ENCODE results near the gene NHLRC3. TPM values are rescaled to one million over a fixed set of nuclear protein-coding genes. Genes with fewer than 3 reads are reported as not detected.
"Not testable (repeated sequence)": the region's sequence is repeated elsewhere in the genome, so short reads cannot be mapped to it uniquely, and the experiment has no call there.

NHLRC3 gene
- total RNA-seq, 2 experiments from 2014 or later: 28.6 to 35.4 TPM

GRCh38 chr13:38993381-38993780 lies 44.9 kb upstream of the NHLRC3 start:
- H3K36me3 ChIP-seq (ENCODE audit: insufficient read depth, low read length): no peaks in the 10 kb centered on the region

DNA sequence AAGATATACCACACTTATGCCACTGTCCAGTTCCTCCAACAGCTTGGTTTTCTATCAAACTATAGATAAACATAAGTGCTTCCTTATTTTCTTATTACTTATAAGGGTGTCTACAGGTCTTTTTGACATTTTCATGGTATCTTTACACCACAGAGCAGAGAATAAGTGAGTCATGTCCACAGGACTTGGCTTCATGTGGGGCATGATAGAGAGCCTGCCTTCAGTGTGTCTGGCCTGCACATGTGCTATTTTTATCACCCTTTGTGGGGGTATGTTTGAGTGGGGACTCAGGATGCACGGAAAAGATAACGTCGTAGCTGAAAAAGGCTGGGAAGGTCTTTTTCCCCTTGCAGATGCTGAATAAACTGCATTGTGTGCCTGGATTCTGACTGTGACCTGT lies 39.5 kb upstream of the NHLRC3 start:
- intact Hi-C loops (cut with micrococcal nuclease; ENCODE audit: unreplicated experiment): no loop called here
- ChIA-PET CTCF (ENCODE audit: unreplicated experiment) (no interaction called here), POLR2A (interaction anchor here (1.0 to 1.2 kb wide), 2 partner anchors 12 to 386 kb away, joined by 3 read pairs; no protein-coding TSS in a partner anchor)
- no peaks in the 10 kb centered on the region for H4K20me1 ChIP-seq (ENCODE audit: insufficient read depth, low read length)
- no peak overlapping the region for H3K4me2 ChIP-seq (ENCODE audit: low read length)
- H3K36me3 ChIP-seq (ENCODE audit: insufficient read depth, low read length): no peaks in the 10 kb centered on the region
- no peak overlapping the region for H2AFZ ChIP-seq (ENCODE audit: low read length)
- BruUV-seq (replicated peaks): no TSS peak
- no peaks in the 10 kb centered on the region for H3K4me1 ChIP-seq (ENCODE audit: insufficient read depth, low read length, poor library complexity, severe bottlenecking)
- H3K79me2 ChIP-seq (ENCODE audit: insufficient read depth, low read depth, low read length): no peaks in the 10 kb centered on the region
- no peak for TF ChIP-seq EZH2phosphoT487 (IDR thresholded peaks at IDR 0.05; ENCODE audit: borderline replicate concordance, low read depth, low read length)
- TF ChIP-seq, protein P1, sequence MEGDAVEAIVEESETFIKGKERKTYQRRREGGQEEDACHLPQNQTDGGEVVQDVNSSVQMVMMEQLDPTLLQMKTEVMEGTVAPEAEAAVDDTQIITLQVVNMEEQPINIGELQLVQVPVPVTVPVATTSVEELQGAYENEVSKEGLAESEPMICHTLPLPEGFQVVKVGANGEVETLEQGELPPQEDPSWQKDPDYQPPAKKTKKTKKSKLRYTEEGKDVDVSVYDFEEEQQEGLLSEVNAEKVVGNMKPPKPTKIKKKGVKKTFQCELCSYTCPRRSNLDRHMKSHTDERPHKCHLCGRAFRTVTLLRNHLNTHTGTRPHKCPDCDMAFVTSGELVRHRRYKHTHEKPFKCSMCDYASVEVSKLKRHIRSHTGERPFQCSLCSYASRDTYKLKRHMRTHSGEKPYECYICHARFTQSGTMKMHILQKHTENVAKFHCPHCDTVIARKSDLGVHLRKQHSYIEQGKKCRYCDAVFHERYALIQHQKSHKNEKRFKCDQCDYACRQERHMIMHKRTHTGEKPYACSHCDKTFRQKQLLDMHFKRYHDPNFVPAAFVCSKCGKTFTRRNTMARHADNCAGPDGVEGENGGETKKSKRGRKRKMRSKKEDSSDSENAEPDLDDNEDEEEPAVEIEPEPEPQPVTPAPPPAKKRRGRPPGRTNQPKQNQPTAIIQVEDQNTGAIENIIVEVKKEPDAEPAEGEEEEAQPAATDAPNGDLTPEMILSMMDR (conservative IDR thresholded peaks at IDR 0.05; ENCODE audit: low read length): no peak
- H3K4me3 ChIP-seq (ENCODE audit: low read depth, low read length, poor library complexity, severe bottlenecking): no peak overlapping the region
- no peak for DNase-seq (ENCODE audit: low spot score)
- no peaks in the 10 kb centered on the region for H3K9me2 ChIP-seq (ENCODE audit: insufficient read depth, low read length)
- no peak overlapping the region for H3K27ac ChIP-seq (ENCODE audit: low read depth, low read length, poor library complexity, severe bottlenecking)
- no peaks in the 10 kb centered on the region for H3K9me3 ChIP-seq (ENCODE audit: low read length)

More at GRCh38 chr13:38993381-38993780, 44.9 kb upstream of the NHLRC3 start:
- Histone ChIP-seq H3K4me2 (ENCODE audit: low read length) (no peak overlapping the region), H3K4me1 (ENCODE audit: insufficient read depth, low read length, poor library complexity, severe bottlenecking) (no peaks in the 10 kb centered on the region), H3K79me2 (ENCODE audit: insufficient read depth, low read depth, low read length) (no peaks in the 10 kb centered on the region), H3K4me3 (ENCODE audit: low read depth, low read length, poor library complexity, severe bottlenecking) (no peak overlapping the region), H3K9me2 (ENCODE audit: insufficient read depth, low read length) (no peaks in the 10 kb centered on the region), H4K20me1 (ENCODE audit: insufficient read depth, low read length) (no peaks in the 10 kb centered on the region), H3K9me3 (ENCODE audit: low read length) (no peaks in the 10 kb centered on the region), H3K27ac (ENCODE audit: low read depth, low read length, poor library complexity, severe bottlenecking) (no peak overlapping the region), H2AFZ (ENCODE audit: low read length) (no peak overlapping the region)
- no peak for TF ChIP-seq EZH2phosphoT487 (IDR thresholded peaks at IDR 0.05; ENCODE audit: borderline replicate concordance, low read depth, low read length)
- TF ChIP-seq, protein P1 (conservative IDR thresholded peaks at IDR 0.05; ENCODE audit: low read length): no peak
- intact Hi-C loops (cut with micrococcal nuclease; ENCODE audit: unreplicated experiment): no loop called here
- no TSS peak for BruUV-seq (replicated peaks)
- no peak for DNase-seq (ENCODE audit: low spot score)
- ChIA-PET CTCF (ENCODE audit: unreplicated experiment) (no interaction called here), POLR2A (no interaction called here)

- H3K9me3 ChIP-seq (ENCODE audit: low read length); DNase-seq (ENCODE audit: low spot score); H2AFZ ChIP-seq (ENCODE audit: low read length); POLR2A ChIA-PET; H3K4me2 ChIP-seq (ENCODE audit: low read length); H3K27ac ChIP-seq (ENCODE audit: low read depth, low read length, poor library complexity, severe bottlenecking); BruUV-seq (replicated peaks); intact Hi-C loops (cut with micrococcal nuclease; ENCODE audit: unreplicated experiment); CTCF ChIA-PET (ENCODE audit: unreplicated experiment); H3K4me3 ChIP-seq (ENCODE audit: low read depth, low read length, poor library complexity, severe bottlenecking); H3K4me1 ChIP-seq (ENCODE audit: insufficient read depth, low read length, poor library complexity, severe bottlenecking); H3K79me2 ChIP-seq (ENCODE audit: insufficient read depth, low read depth, low read length); H4K20me1 ChIP-seq (ENCODE audit: insufficient read depth, low read length); H3K9me2 ChIP-seq (ENCODE audit: insufficient read depth, low read length): not testable (repeated sequence)
- peaks cover 43% of the 10 kb centered on the region for H3K36me3 ChIP-seq (ENCODE audit: insufficient read depth, low read length)
Measured at GRCh38 chr13:39006371-39007111, 31.7 kb upstream of the NHLRC3 start.

All from OCI-LY7 (cell line).